Naive thymus-derived CD8-positive, alpha-beta T cell (primary cell): ENCODE measurements around the gene TLK2. TPM values are rescaled to one million over a fixed set of nuclear protein-coding genes. Genes with fewer than 3 reads are reported as not detected.
"Not testable (repeated sequence)": the region's sequence is repeated elsewhere in the genome, so short reads cannot be mapped to it uniquely, and the experiment has no call there.

Experiments
- ATAC-seq, 2 donors: fragments of 150-1000 bp; cut with Tn5 transposase in 1 of 2; sonication (Bioruptor Pico), chemical (Tn5 transposase) in 1 of 2; 1 replicate in 1 of 2; 2 replicates in 1 of 2; pipeline ENCODE4 v1.10.0; 2021; ENCODE audit warnings: mild to moderate bottlenecking in 2 of 2, moderate library complexity in 2 of 2
- POLR2A ChIA-PET: fragments of 350-600 bp; sonication (Branson Sonifier 250); formaldehyde crosslinking; loops from one replicate; lab custom pipeline; 2021; ENCODE audit warnings: antibody characterized with exemption; lab: Charles Lee
- DNase-seq, 10 donors: peaks; one replicate each; pipeline versions ENCODE4 v3.0.0 to v3.0.0-alpha.2; 2020 to 2022
- H3K27ac Mint-ChIP-seq, 10 donors: one replicate each; pipeline ENCODE4 v1.8.0; 2020 to 2022; ENCODE audit warnings: mild to moderate bottlenecking in 10 of 10, mixed read lengths in 10 of 10, moderate library complexity in 4 of 10, inconsistent platforms in 1 of 10
- H3K27me3 Mint-ChIP-seq, 5 donors: one replicate each; pipeline ENCODE4 v1.8.0; 2021 to 2022; ENCODE audit warnings: mixed read lengths in 5 of 5
- H3K36me3 Mint-ChIP-seq, 3 donors: one replicate each; pipeline ENCODE4 v1.8.0; 2020 to 2022; ENCODE audit warnings: mixed read lengths in 3 of 3, mild to moderate bottlenecking in 2 of 3, inconsistent platforms in 1 of 3
- H3K4me1 Mint-ChIP-seq, 4 donors: one replicate each; pipeline ENCODE4 v1.8.0; 2021 to 2022; ENCODE audit warnings: mixed read lengths in 4 of 4
- H3K4me3 Mint-ChIP-seq, 10 donors: one replicate each; pipeline ENCODE4 v1.8.0; 2020 to 2022; ENCODE audit warnings: mild to moderate bottlenecking in 10 of 10, mixed read lengths in 10 of 10, moderate library complexity in 6 of 10, inconsistent platforms in 1 of 10
- H3K9me3 Mint-ChIP-seq, 9 donors: one replicate each; pipeline ENCODE4 v1.8.0; 2020 to 2022; ENCODE audit warnings: mixed read lengths in 9 of 9, mild to moderate bottlenecking in 3 of 9, inconsistent platforms in 1 of 9, moderate library complexity in 1 of 9
- polyA plus RNA-seq, 3 donors: library from polyadenylated mRNA; unstranded; fragments of 300-500 nt; fragmentation: Illumina TruSeq; gene quantifications; one replicate each; pipeline ENCODE4 v1.2.3, GENCODE V29; 2021
- total RNA-seq, 8 experiments: library from RNA in 2 of 8; stranded (reverse) in 2 of 8; gene quantifications; one replicate each; pipeline ENCODE4 v1.2.3 and lab custom pipeline; 2021 to 2026

The TLK2 gene
- total and polyA plus RNA-seq, 5 experiments from 2014 or later, result 8.2 to 79.5 (median 12.0) TPM

GRCh38 chr17:62536557-62536956, 57.9 kb downstream of the TLK2 start:
- H3K27ac Mint-ChIP-seq, result peak overlapping the region in 1 of 10 donors; percentile 2
- DNase-seq, H3K9me3 Mint-ChIP-seq, POLR2A ChIA-PET, ATAC-seq, H3K4me3 Mint-ChIP-seq, H3K27me3 Mint-ChIP-seq: not testable (repeated sequence)
- peaks cover 4 to 73% (median 12%) of the 10 kb centered on the region in 3 donors for H3K36me3 Mint-ChIP-seq
- H3K4me1 Mint-ChIP-seq, result peaks cover 7 to 27% (median 20%) of the 10 kb centered on the region in 4 donors

- Mint-ChIP-seq H3K36me3 (peaks cover 11 to 83% (median 31%) of the 10 kb centered on the region in 3 donors), H3K4me1 (peaks cover 15 to 37% (median 26%) of the 10 kb centered on the region in 4 donors), H3K27ac (peak overlapping the region in 3 of 10 donors; percentile 35 to 57 (median 52))
- H3K27me3 Mint-ChIP-seq, ATAC-seq, POLR2A ChIA-PET, DNase-seq, H3K9me3 Mint-ChIP-seq, H3K4me3 Mint-ChIP-seq: not testable (repeated sequence)
Observed at GRCh38 chr17:62541073-62541472, 62.4 kb downstream of the TLK2 start.

GRCh38 chr17:62543278-62543775, 64.7 kb downstream of the TLK2 start:
- H3K9me3 Mint-ChIP-seq, H3K27me3 Mint-ChIP-seq, ATAC-seq, DNase-seq, H3K4me3 Mint-ChIP-seq, POLR2A ChIA-PET: not testable (repeated sequence)
- Mint-ChIP-seq H3K4me1 (peaks cover 19 to 42% (median 29%) of the 10 kb centered on the region in 4 donors), H3K36me3 (peaks cover 11 to 75% (median 27%) of the 10 kb centered on the region in 3 donors), H3K27ac (peak overlapping the region in 2 of 10 donors; percentile 16 to 41)

GRCh38 chr17:62546066-62546465, 67.4 kb downstream of the TLK2 start:
- H3K4me3 Mint-ChIP-seq, ATAC-seq, POLR2A ChIA-PET, H3K27me3 Mint-ChIP-seq, H3K9me3 Mint-ChIP-seq, DNase-seq: not testable (repeated sequence)
- Mint-ChIP-seq H3K4me1 (peaks cover 11 to 31% (median 18%) of the 10 kb centered on the region in 4 donors), H3K36me3 (peaks cover 9 to 51% (median 22%) of the 10 kb centered on the region in 3 donors), H3K27ac (peak overlapping the region in 3 of 10 donors; percentile 48 to 84 (median 55))

GRCh38 chr17:62552851-62553659, 74.4 kb downstream of the TLK2 start:
- DNase-seq, result peak in 9 of 10 donors; percentile 6 to 69 (median 51)
- Mint-ChIP-seq H3K36me3 (peaks cover 0 to 35% (median 0%) of the 10 kb centered on the region in 3 donors), H3K27ac (peak overlapping the region; percentile 63 to 92 (median 82)), H3K4me3 (peak overlapping the region; percentile 36 to 81 (median 71))
- POLR2A ChIA-PET, H3K4me1 Mint-ChIP-seq, H3K27me3 Mint-ChIP-seq, H3K9me3 Mint-ChIP-seq: not testable (repeated sequence)
- ATAC-seq, result peak; percentile 96

- ATAC-seq, H3K27me3 Mint-ChIP-seq, DNase-seq, POLR2A ChIA-PET, H3K4me3 Mint-ChIP-seq, H3K9me3 Mint-ChIP-seq: not testable (repeated sequence)
- Mint-ChIP-seq H3K36me3 (peaks cover 0 to 62% (median 12%) of the 10 kb centered on the region in 3 donors), H3K4me1 (peaks cover 7 to 12% (median 8%) of the 10 kb centered on the region in 4 donors), H3K27ac (peak overlapping the region in 1 of 10 donors; percentile 66)
Observed at GRCh38 chr17:62557532-62557931, 78.9 kb downstream of the TLK2 start.

GRCh38 chr17:62558941-62559340, 80.3 kb downstream of the TLK2 start:
- H3K27ac Mint-ChIP-seq, ATAC-seq, POLR2A ChIA-PET, H3K9me3 Mint-ChIP-seq, H3K4me1 Mint-ChIP-seq, DNase-seq, H3K4me3 Mint-ChIP-seq, H3K27me3 Mint-ChIP-seq: not testable (repeated sequence)
- peaks cover 4 to 65% (median 16%) of the 10 kb centered on the region in 3 donors for H3K36me3 Mint-ChIP-seq

- H3K4me1 Mint-ChIP-seq, H3K27me3 Mint-ChIP-seq, DNase-seq, ATAC-seq, H3K4me3 Mint-ChIP-seq, POLR2A ChIA-PET, H3K9me3 Mint-ChIP-seq, H3K27ac Mint-ChIP-seq: not testable (repeated sequence)
- H3K36me3 Mint-ChIP-seq, result peaks cover 4 to 77% (median 25%) of the 10 kb centered on the region in 3 donors
Observed at GRCh38 chr17:62560971-62561370, 82.3 kb downstream of the TLK2 start.

- H3K4me1 Mint-ChIP-seq, result peaks cover 3 to 6% (median 3%) of the 10 kb centered on the region in 4 donors
- H3K36me3 Mint-ChIP-seq, result peaks cover 4 to 80% (median 30%) of the 10 kb centered on the region in 3 donors
- DNase-seq (no peak), ATAC-seq (no peak)
- POLR2A ChIA-PET, result no interaction called here
- no peaks in the 10 kb centered on the region for H3K27me3 Mint-ChIP-seq
- no peak overlapping the region for H3K4me3 Mint-ChIP-seq
- no peak overlapping the region for H3K27ac Mint-ChIP-seq
- no peaks in the 10 kb centered on the region for H3K9me3 Mint-ChIP-seq
Observed at GRCh38 chr17:62562656-62563055, 84.0 kb downstream of the TLK2 start.

GRCh38 chr17:62565817-62566216, 87.2 kb downstream of the TLK2 start:
- H3K4me1 Mint-ChIP-seq, result peaks cover 0 to 6% (median 3%) of the 10 kb centered on the region in 4 donors
- DNase-seq (no peak), ATAC-seq (no peak)
- H3K27ac Mint-ChIP-seq, result no peak overlapping the region
- no peaks in the 10 kb centered on the region for H3K9me3 Mint-ChIP-seq
- no peak overlapping the region for H3K4me3 Mint-ChIP-seq
- POLR2A ChIA-PET, result no interaction called here
- no peaks in the 10 kb centered on the region for H3K27me3 Mint-ChIP-seq
- H3K36me3 Mint-ChIP-seq, result peaks cover 8 to 83% (median 31%) of the 10 kb centered on the region in 3 donors

- no peak overlapping the region for H3K4me3 Mint-ChIP-seq
- H3K27ac Mint-ChIP-seq, result peak overlapping the region in 1 of 10 donors; percentile 11
- no peaks in the 10 kb centered on the region for H3K9me3 Mint-ChIP-seq
- H3K4me1 Mint-ChIP-seq, result peaks cover 0 to 6% (median 2%) of the 10 kb centered on the region in 4 donors
- no peaks in the 10 kb centered on the region for H3K27me3 Mint-ChIP-seq
- peaks cover 8 to 80% (median 24%) of the 10 kb centered on the region in 3 donors for H3K36me3 Mint-ChIP-seq
- no peak for ATAC-seq
- POLR2A ChIA-PET, result no interaction called here
- DNase-seq, result no peak
Observed at GRCh38 chr17:62566996-62567578, 88.5 kb downstream of the TLK2 start.

GRCh38 chr17:62572488-62572887, 93.9 kb downstream of the TLK2 start:
- Mint-ChIP-seq H3K27ac (peak overlapping the region in 1 of 10 donors; percentile 4), H3K27me3 (no peaks in the 10 kb centered on the region), H3K36me3 (peaks cover 7 to 85% (median 23%) of the 10 kb centered on the region in 3 donors), H3K9me3 (no peaks in the 10 kb centered on the region), H3K4me1 (peaks cover 0 to 2% (median under 1%) of the 10 kb centered on the region in 4 donors), H3K4me3 (no peak overlapping the region)
- no peak for ATAC-seq
- DNase-seq, result no peak
- POLR2A ChIA-PET, result no interaction called here
